Mammary epithelial cell (primary cell): ENCODE results near the gene ABHD15.

Source experiments
- CTCF ChIP-seq, 2 donors: IDR thresholded peaks in 1 of 2; conservative IDR thresholded peaks in 1 of 2; 2 replicates each; pipeline ENCODE4 v1.5.1; 2011 to 2012; ENCODE audit warnings: inconsistent platforms in 2 of 2, low read length in 2 of 2, mild to moderate bottlenecking in 2 of 2, control low read depth in 1 of 2, low read depth in 1 of 2; ENCODE audit not compliant: insufficient read depth in 1 of 2; ENCODE audit errors: extremely low read depth in 1 of 2
- EZH2 ChIP-seq: IDR thresholded peaks from 2 replicates; pipeline ENCODE4 v1.6.1; 2012; ENCODE audit warnings: low read length, inconsistent platforms, borderline replicate concordance

GRCh38 chr17:29603109-29603674 lies 36.4 kb upstream of the ABHD15 start:
- TF ChIP-seq CTCF (conservative IDR thresholded peaks at IDR 0.05 in 1 of 2, IDR thresholded peaks at IDR 0.05 in 1 of 2; ENCODE audit: extremely low read depth in 1 of 2, insufficient read depth in 1 of 2, low read depth in 1 of 2, low read length in 2 of 2): no peak
- TF ChIP-seq EZH2: no peak
